Activated T-cell treated with anti-CD3 and anti-CD28 coated beads for 24 hours (primary cell): ENCODE measurements around the gene GNE.
"Not testable (repeated sequence)": the region's sequence is repeated elsewhere in the genome, so short reads cannot be mapped to it uniquely, and the experiment has no call there.

Experiments
- DNase-seq: peaks from one replicate; pipeline ENCODE4 v3.0.0-alpha.2; 2020; ENCODE audit warnings: low read depth

The GNE gene, protein sequence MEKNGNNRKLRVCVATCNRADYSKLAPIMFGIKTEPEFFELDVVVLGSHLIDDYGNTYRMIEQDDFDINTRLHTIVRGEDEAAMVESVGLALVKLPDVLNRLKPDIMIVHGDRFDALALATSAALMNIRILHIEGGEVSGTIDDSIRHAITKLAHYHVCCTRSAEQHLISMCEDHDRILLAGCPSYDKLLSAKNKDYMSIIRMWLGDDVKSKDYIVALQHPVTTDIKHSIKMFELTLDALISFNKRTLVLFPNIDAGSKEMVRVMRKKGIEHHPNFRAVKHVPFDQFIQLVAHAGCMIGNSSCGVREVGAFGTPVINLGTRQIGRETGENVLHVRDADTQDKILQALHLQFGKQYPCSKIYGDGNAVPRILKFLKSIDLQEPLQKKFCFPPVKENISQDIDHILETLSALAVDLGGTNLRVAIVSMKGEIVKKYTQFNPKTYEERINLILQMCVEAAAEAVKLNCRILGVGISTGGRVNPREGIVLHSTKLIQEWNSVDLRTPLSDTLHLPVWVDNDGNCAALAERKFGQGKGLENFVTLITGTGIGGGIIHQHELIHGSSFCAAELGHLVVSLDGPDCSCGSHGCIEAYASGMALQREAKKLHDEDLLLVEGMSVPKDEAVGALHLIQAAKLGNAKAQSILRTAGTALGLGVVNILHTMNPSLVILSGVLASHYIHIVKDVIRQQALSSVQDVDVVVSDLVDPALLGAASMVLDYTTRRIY

DNA sequence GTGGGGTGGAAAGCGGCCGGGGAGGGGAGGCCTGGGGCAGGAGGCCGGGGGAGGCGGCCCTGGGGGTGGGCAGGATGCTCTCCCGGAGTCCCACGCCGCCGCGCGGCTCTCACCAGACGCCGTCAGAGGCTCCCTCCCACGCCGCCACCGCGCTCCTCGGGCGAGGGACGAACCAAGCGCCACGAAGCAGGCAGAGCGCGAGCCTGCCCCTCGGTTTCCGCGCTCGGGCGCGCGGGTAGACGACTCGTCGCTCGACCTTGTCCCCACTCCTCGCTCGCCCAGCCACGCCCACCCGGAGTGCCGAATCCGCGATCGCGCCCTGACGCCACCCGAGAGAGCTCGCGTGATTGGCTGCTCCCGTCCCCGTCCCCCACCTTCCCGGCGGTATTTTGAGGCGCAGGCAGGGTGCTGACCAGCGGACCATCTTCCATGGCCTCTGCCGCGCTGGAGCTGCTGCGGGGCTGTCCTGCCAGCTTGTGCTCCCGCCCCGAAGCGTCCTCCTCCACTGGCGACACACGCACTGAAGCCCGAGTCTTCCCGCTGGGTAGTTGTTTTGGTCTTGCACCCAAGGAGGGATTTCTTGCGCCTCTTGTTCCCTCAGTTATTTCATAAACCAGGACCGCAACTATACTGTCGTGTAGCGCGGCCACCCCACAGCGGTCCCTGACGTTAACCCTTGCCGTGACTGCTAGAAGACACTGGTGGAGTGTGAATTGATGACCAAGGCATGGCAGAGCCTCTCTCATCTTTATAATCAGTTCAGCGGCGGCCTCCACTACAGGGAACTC lies at the start of gene GNE:
Gene GNE, minus strand, starts transcription at position 241 of the 788 bp plus-strand sequence. CDS start 9,093 bp downstream, outside the sequence.
- DNase-seq, result peak; percentile 95

DNA sequence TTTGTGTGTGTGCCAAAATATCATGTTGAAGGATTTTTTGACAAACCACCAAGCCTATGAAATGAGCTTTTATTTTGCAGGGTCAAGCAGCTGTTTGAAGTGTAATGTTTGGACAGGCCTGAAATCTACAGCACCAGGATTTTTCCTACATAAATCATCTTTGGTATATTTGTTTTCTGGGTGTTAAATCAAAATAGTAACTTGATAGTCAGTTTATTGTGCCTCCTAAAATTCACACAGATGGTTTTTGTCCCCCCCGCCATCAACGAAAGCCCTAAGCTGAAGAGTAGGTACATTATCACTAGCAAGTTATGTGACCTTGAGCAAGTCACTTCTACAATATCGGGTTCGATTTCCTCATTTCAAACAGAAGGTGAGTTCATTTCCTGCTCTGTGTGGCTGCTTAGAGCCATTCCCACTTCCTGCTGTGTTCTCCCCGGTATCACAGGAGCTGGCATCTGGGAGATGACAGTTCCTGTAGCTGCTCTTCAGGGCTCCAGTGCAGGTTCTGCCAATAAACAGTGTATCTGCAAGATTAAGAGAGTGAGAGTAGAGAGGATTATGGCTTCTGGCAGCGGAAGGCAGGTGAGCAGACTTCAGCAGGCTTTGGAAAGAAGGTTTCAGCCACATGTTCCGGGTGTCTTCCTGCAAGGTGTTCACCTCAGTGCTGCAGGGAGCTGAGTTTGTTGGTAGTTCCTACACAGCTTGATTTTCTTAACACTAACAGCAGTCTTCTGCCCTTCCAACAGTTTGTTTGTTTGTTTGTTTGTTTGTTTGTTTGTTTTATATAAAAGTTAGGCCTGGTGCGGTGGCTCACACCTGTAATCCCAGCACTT lies 48.4 kb upstream of the GNE start:
- no peak for DNase-seq

GRCh38 chr9:36304366-36304765 lies 46.1 kb upstream of the GNE start:
- not testable (repeated sequence) for DNase-seq

DNA sequence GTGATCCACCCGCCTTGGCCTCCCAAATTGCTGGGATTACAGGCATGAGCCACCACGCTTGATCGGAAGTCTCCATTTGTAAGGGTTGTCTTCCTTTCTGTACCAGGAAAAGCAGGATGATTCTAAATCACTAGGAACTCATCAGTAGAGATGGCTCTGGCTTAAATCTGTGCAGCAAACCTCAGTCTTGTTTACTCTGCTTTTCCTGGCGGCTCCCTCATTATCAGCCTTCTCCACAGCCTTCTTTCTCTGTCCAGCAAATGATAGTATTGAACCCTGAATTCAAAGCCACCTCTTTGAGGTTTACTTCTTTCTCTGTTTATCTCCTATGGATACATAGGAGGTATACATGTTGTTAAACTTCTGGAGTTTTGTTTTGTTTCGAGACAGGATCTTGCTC lies 43.0 kb upstream of the GNE start:
- no peak for DNase-seq

DNA sequence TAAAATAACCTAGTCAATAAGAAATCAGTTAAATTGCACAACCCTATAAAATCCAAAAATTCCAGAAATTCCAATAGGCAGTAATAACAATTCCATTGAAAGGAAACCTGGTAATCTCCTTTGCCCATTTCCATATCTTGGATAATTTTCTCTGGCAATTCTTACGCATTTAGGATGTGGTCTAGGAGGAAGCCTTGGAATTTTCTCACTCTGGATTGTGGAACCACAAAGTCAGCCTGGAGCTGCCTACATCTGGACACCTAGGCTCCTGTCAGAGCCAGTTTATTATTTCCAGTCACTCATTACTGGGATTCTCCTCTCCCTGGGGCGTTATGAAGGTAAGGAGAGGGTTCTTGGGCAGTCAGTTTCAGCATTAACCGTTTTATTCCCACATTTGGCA lies 40.3 kb upstream of the GNE start:
- no peak for DNase-seq

- no peak for DNase-seq
These were observed 39.5 kb upstream of the GNE start for GRCh38 chr9:36297798-36298197.

DNA sequence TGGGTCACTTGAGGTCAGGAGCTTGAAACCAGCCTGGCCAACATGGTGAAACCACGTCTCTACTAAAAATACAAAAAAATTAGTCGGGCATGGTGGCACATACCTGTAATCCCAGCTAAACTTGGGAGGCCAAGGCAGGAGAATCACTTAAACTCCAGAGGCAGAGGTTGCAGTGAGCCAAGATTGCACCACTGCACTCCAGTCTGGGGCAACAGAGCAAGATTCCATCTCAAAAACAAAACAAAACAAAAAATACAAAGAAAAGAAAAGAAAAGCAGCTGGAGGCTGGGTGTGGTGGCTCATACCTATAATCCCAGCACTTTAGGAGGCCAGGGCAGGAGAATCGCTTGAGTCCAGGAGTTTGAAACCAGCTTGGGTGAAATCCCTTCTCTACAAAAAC lies 36.7 kb upstream of the GNE start:
- not testable (repeated sequence) for DNase-seq

- DNase-seq, result no peak
These were observed 35.7 kb upstream of the GNE start for GRCh38 chr9:36293918-36294317.

- DNase-seq, result no peak
These were observed 34.9 kb upstream of the GNE start for GRCh38 chr9:36293171-36293570.

- no peak for DNase-seq
These were observed 34.4 kb upstream of the GNE start for GRCh38 chr9:36292641-36293040.

GRCh38 chr9:36290996-36291395 lies 32.7 kb upstream of the GNE start:
- no peak for DNase-seq

GRCh38 chr9:36289836-36290435 lies 31.7 kb upstream of the GNE start:
- no peak for DNase-seq

- no peak for DNase-seq
These were observed 29.8 kb upstream of the GNE start for GRCh38 chr9:36288070-36288469.

DNA sequence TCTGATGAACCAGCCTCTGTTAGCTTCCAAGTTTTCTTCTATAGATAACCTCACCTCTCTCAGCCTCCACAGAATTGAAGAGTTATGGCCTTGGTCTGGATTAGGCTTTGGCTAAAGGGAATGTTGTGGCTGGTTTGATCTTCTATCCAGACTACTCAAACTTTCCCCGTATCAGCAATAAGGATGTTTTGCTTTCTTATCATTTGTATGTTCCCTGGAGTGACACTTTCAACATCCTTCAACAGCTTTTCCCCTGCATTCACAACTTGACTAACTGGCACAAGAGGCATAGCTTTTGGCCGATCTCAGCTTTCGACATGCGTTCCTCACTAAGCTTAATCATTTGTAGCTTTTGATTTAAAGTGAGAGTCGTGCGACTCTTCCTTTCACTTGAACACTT lies 28.1 kb upstream of the GNE start:
- DNase-seq, result no peak

- DNase-seq, result no peak
These were observed 26.0 kb upstream of the GNE start for GRCh38 chr9:36284226-36284625.

DNA sequence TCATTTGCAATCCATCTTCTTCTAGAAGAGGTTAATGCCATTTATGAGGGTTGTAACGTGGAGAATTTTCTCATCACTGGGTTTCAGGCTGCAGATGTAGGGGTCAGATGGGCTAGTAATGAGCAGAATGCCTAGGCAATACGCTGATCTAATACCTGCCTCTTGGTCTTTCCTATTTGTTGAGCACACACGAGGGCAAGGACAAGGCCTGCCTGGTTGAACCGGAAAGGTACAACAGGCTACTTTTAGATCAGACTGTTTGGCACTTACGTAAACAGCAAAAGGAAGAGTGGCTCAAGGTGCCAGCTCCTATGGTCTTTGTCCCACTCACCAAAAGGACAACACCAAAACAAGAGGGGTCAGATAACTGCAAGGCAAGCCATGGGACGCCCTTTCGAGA lies 24.0 kb upstream of the GNE start:
- DNase-seq, result no peak

DNA sequence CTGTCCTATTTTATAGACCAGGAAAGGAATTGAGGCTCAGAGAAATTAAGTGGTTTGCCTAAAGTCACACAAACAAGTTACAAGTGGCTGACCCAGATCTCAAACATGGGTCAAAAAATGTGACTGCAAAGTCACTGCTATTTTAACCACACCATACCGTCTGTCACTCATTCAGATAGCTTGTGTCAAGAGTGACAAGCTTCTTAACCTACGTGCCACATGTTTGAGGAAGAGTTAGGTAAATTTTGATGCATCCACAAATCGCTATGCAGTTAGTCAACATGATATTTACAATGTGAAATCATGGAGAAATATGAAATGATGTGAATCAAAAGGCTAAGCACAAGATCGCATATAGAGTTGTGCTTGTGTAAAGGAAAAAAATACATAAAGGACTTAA lies 22.7 kb upstream of the GNE start:
- no peak for DNase-seq

- DNase-seq, result no peak
These were observed 20.0 kb upstream of the GNE start for GRCh38 chr9:36278243-36278642.

- no peak for DNase-seq
These were observed 18.5 kb upstream of the GNE start for GRCh38 chr9:36276781-36277181.

GRCh38 chr9:36276254-36276653 lies 18.0 kb upstream of the GNE start:
- DNase-seq, result no peak

GRCh38 chr9:36275060-36275459 lies 16.8 kb upstream of the GNE start:
- DNase-seq, result no peak
